Hindlimb muscle (tissue), 1 donor: ENCODE results near the gene SH3BP2. TPM values are rescaled to one million over a fixed set of nuclear protein-coding genes. Genes with fewer than 3 reads are reported as not detected.

Experiments
- DNase-seq: peaks from one replicate; pipeline ENCODE4 v3.0.0-alpha.2; 2013
- polyA plus RNA-seq: library from polyadenylated mRNA; unstranded; fragments of 120-200 nt; gene quantifications from one replicate; pipeline ENCODE4 v1.2.1, GENCODE V29; 2013; ENCODE audit not compliant: insufficient read length

Gene SH3BP2
- polyA plus RNA-seq, 1 donor, result 41.3 TPM

- DNase-seq, result no peak
Observed at GRCh38 chr4:2860391-2861348, 67.8 kb downstream of the SH3BP2 start.

- DNase-seq, result no peak
Observed at GRCh38 chr4:2861631-2862436, 68.9 kb downstream of the SH3BP2 start.

- DNase-seq, result no peak
Observed at GRCh38 chr4:2862528-2862927, 69.6 kb downstream of the SH3BP2 start.

GRCh38 chr4:2863649-2864048 is 70.8 kb downstream of the SH3BP2 start:
- DNase-seq, result no peak

- no peak for DNase-seq
Observed at GRCh38 chr4:2865196-2865780, 72.4 kb downstream of the SH3BP2 start.

- DNase-seq, result no peak
Observed at GRCh38 chr4:2866160-2866861, 73.4 kb downstream of the SH3BP2 start.

GRCh38 chr4:2866891-2867290 is 74.0 kb downstream of the SH3BP2 start:
- no peak for DNase-seq

- peak; percentile 29 for DNase-seq
Observed at GRCh38 chr4:2867758-2868491, 75.0 kb downstream of the SH3BP2 start.

- DNase-seq, result no peak
Observed at GRCh38 chr4:2868877-2869487, 76.1 kb downstream of the SH3BP2 start.

- DNase-seq, result no peak
Observed at GRCh38 chr4:2869659-2870058, 76.8 kb downstream of the SH3BP2 start.

- no peak for DNase-seq
Observed at GRCh38 chr4:2870082-2870481, 77.2 kb downstream of the SH3BP2 start.

GRCh38 chr4:2871466-2871865 is 78.6 kb downstream of the SH3BP2 start:
- no peak for DNase-seq

GRCh38 chr4:2871911-2872310 is 79.0 kb downstream of the SH3BP2 start:
- no peak for DNase-seq

- DNase-seq, result no peak
Observed at GRCh38 chr4:2873329-2873728, 80.4 kb downstream of the SH3BP2 start.

- DNase-seq, result no peak
Observed at GRCh38 chr4:2874861-2875260, 82.0 kb downstream of the SH3BP2 start.

- DNase-seq, result no peak
Observed at GRCh38 chr4:2875556-2875955, 82.7 kb downstream of the SH3BP2 start.

- no peak for DNase-seq
Observed at GRCh38 chr4:2878346-2878745, 85.5 kb downstream of the SH3BP2 start.

- DNase-seq, result no peak
Observed at GRCh38 chr4:2879026-2879425, 86.1 kb downstream of the SH3BP2 start.

- DNase-seq, result no peak
Observed at GRCh38 chr4:2881431-2881830, 88.5 kb downstream of the SH3BP2 start.

GRCh38 chr4:2882341-2882740 is 89.5 kb downstream of the SH3BP2 start:
- DNase-seq, result no peak

- DNase-seq, result no peak
Observed at GRCh38 chr4:2886161-2886560, 93.3 kb downstream of the SH3BP2 start.
